ENCODE results near the gene ABCC11. TPM values are rescaled to one million over a fixed set of nuclear protein-coding genes. Genes with fewer than 3 reads are reported as not detected.
"Not testable (repeated sequence)": the region's sequence is repeated elsewhere in the genome, so short reads cannot be mapped to it uniquely, and the experiment has no call there.

Gene ABCC11
- total and polyA plus RNA-seq, 8 donors: 0.05 to 0.35 (median 0.18) TPM; not detected in 1

DNA sequence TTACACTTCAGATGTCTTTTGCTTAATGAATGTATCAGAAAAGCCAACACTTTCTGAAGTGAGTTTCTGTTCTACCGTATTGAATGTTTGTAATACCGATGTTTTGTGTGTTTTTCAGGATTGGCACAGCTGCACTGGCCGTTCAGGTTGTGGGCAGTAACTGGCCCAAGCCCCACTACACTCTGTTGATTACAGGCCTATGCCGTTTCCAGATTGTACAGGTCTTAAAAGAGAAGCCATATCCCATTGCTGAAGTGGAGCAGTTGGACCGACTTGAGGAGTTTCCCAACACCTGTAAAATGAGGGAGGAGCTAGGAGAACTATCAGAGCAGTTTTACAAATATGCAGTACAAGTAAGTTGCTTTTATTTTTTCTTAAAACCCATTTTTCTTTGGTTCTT, 4.7 kb upstream of the ABCC11 start:
- Histone ChIP-seq H3K4me1 (peaks cover 6 to 12% of the 10 kb centered on the region in 2 donors), H3K27ac (no peak overlapping the region), H3K36me3 (peaks cover 0 to 43% of the 10 kb centered on the region in 2 donors), H3K4me3 (no peak overlapping the region), H3K9me3 (no peaks in the 10 kb centered on the region), H3K27me3 (no peaks in the 10 kb centered on the region)
- DNase-seq (no peak), ATAC-seq (peak; percentile 81)
- TF ChIP-seq, protein P1, sequence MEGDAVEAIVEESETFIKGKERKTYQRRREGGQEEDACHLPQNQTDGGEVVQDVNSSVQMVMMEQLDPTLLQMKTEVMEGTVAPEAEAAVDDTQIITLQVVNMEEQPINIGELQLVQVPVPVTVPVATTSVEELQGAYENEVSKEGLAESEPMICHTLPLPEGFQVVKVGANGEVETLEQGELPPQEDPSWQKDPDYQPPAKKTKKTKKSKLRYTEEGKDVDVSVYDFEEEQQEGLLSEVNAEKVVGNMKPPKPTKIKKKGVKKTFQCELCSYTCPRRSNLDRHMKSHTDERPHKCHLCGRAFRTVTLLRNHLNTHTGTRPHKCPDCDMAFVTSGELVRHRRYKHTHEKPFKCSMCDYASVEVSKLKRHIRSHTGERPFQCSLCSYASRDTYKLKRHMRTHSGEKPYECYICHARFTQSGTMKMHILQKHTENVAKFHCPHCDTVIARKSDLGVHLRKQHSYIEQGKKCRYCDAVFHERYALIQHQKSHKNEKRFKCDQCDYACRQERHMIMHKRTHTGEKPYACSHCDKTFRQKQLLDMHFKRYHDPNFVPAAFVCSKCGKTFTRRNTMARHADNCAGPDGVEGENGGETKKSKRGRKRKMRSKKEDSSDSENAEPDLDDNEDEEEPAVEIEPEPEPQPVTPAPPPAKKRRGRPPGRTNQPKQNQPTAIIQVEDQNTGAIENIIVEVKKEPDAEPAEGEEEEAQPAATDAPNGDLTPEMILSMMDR (IDR thresholded peaks at IDR 0.05): no peak
- intact Hi-C loops (cut with DNase I): no loop called here

DNA sequence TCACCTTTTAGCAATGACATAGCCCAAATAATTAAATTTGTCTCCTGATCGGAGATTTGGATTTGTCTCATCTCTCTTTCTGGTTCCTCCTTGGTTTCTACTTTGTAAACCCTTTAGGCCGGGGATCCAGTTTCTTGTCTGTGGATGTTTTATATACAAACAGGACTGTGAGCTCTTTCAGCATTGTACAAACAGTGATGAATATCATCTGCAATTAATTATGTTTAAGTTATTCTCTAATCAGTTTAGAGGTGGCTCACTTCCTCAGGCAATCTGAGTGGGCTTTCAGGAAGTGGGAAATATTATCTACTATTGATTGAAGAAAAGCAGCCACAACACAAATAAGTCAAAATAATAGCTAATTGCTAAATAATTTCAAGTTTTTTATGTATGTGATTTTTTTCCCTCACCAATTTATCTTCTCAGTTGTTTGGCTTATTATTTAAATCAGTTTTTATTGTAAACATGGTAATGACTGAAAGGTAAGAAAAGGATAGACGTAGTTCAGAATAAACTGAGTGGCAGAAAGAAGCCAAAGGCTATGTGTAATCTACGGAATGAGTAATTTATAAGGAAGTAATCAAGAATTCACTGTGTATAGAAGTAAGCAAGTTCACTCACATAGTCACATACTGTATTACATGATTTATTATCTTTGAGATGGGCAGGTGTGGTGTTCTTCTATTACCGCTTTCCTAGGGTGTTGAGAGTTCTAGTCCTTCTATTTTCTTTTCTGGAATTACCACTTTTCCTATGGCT, 3.4 kb upstream of the ABCC11 start:
- intact Hi-C loops (cut with DNase I): no loop called here
- peaks cover 0 to 36% of the 10 kb centered on the region in 2 donors for H3K36me3 ChIP-seq
- DNase-seq (no peak), ATAC-seq (no peak)
- peaks cover 16 to 25% of the 10 kb centered on the region in 2 donors for H3K4me1 ChIP-seq
- no peaks in the 10 kb centered on the region for H3K27me3 ChIP-seq
- TF ChIP-seq, protein P1 (IDR thresholded peaks at IDR 0.05): no peak
- H3K27ac ChIP-seq: no peak overlapping the region
- H3K9me3 ChIP-seq: no peaks in the 10 kb centered on the region
- H3K4me3 ChIP-seq: no peak overlapping the region

DNA sequence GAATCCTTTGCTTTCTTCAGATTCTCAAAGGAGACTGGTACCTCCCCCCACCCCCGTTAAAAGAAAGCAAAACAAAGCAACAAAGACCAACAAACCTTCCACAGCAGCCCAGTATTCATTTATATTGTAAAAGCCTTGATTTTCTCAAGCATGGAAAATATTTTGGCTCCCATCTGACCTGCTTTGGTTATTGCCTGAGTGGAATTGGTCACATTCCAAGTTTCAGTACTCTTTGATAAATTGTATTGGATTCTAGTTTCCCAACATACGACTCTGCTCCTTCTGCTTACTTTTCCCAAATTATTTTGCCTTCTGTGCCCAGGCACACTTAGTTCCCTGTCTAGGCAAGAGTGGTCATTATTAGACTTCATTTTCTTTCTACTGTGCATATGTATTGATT, 1.3 kb downstream of the ABCC11 start:
- TF ChIP-seq, protein P1 (IDR thresholded peaks at IDR 0.05): no peak
- no peak for ATAC-seq
- no peaks in the 10 kb centered on the region for H3K36me3 ChIP-seq
- intact Hi-C loops (cut with DNase I): no loop called here
- no peaks in the 10 kb centered on the region for H3K27me3 ChIP-seq
- peaks cover 16 to 41% of the 10 kb centered on the region in 2 donors for H3K4me1 ChIP-seq
- no peaks in the 10 kb centered on the region for H3K9me3 ChIP-seq
- DNase-seq: no peak
- H3K27ac ChIP-seq: no peak overlapping the region
- H3K4me3 ChIP-seq: no peak overlapping the region

DNA sequence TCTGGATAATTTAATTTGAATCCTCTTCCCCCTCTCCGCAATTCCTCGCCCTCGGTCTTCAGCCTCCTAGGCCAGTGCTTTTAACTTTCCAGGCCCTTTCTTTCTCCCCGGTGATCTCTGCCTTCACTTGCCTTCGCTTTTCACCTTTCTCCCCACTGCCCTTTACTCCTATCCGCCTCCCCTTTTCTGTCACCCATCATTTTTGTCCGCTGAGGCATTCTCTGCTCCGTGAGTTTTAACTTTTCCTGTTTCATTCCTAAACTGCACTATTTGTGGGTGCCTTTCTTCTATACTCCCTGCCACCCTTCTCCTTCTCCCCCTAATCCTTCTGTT, 2.5 kb downstream of the ABCC11 start:
- intact Hi-C loops (cut with DNase I): no loop called here
- peak overlapping the region; percentile 91 to 92 for H3K4me3 ChIP-seq
- TF ChIP-seq, protein P1 (IDR thresholded peaks at IDR 0.05): no peak
- H3K27ac ChIP-seq: peak overlapping the region; percentile 88 to 89
- ATAC-seq (no peak), DNase-seq (no peak)
- H3K36me3 ChIP-seq: no peaks in the 10 kb centered on the region
- no peaks in the 10 kb centered on the region for H3K27me3 ChIP-seq
- H3K9me3 ChIP-seq: no peaks in the 10 kb centered on the region
- peaks cover 16 to 34% of the 10 kb centered on the region in 2 donors for H3K4me1 ChIP-seq

DNA sequence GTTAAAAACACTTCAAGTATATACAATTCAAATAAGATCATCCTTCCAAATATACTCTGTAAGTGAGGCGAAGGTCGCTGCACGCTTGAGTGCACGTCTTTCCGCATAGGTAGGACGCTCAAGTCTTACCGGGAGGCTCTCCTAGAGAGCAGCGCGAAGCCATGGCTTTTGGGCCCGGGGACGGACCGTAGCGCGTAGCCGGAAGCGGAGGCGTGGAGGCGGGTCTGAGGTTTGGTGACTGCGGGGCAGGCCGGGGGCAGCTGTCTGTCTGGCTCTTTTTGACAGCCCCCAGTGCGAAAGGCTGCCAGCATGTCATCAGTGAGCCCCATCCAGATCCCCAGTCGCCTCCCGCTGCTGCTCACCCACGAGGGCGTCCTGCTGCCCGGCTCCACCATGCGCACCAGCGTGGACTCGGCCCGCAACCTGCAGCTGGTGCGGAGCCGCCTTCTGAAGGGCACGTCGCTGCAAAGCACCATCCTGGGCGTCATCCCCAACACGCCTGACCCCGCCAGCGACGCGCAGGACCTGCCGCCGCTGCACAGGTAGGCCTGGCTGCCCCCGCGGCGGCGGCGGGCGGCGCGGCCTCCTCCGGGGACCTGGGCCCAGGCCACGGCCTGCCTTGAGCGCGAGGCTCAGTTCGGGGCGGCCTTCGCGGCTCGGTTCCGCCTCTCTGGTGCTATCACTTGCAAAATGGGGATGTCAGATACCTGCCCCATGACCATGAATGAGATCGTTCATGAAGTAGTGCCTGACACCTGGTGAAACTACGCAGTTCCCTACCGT, 3.1 kb downstream of the ABCC11 start, which contains the start of gene LONP2:
TSS of gene LONP2 (plus strand) at position 221 of the 783 bp plus-strand sequence. CDS start at position 310, 89 bp downstream.
- Histone ChIP-seq H3K9me3 (no peaks in the 10 kb centered on the region), H3K27me3 (no peaks in the 10 kb centered on the region), H3K4me1 (peaks cover 16 to 34% of the 10 kb centered on the region in 2 donors), H3K27ac (peak within 1 kb of the TSS; percentile 88 to 89), H3K36me3 (no peaks in the 10 kb centered on the region), H3K4me3 (peak within 1 kb of the TSS; percentile 91 to 92)
- ATAC-seq: peak; percentile 99
- TF ChIP-seq, protein P1 (IDR thresholded peaks at IDR 0.05): no peak
- intact Hi-C loops (cut with DNase I): no loop called here
- DNase-seq: peak; percentile 90 to 98 (median 92)

DNA sequence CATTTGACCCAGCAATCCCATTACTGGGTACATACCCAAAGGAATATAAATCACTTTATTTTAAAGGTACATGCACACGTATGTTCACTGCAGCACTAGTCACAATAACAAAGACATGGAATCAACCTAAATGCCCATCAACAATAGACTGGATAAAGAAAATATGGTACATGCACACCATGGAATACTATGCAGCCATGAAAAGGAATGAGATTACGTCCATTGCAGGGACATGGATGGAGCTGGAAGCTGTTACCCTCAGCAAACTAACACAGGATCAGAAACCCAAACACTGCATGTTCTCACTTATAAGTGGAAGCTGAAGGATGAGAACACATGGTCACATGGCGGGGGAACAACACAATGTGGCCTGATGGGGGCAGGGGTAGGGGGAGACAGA, 7.2 kb downstream of the ABCC11 start:
- H3K9me3 ChIP-seq; intact Hi-C loops (cut with DNase I); H3K36me3 ChIP-seq; H3K27ac ChIP-seq; H3K27me3 ChIP-seq; ATAC-seq; H3K4me3 ChIP-seq; DNase-seq: not testable (repeated sequence)
- peaks cover 2 to 10% of the 10 kb centered on the region in 2 donors for H3K4me1 ChIP-seq

Measured in left lung (tissue), 10 donors.